Measurements from ENCODE around the gene SCAMP2. TPM values are rescaled to one million over a fixed set of nuclear protein-coding genes. Genes with fewer than 3 reads are reported as not detected.

SCAMP2 gene
- total and polyA plus RNA-seq, 4 donors, result 21.7 to 42.5 (median 29.1) TPM

- peaks cover 0 to 13% (median 8%) of the 10 kb centered on the region in 4 donors for H3K36me3 ChIP-seq (ENCODE audit: control insufficient read depth in 4 of 4, insufficient read depth in 3 of 4, low read depth in 1 of 4, low read length in 3 of 4)
- no peaks in the 10 kb centered on the region for H3K27me3 ChIP-seq (ENCODE audit: control insufficient read depth in 4 of 4, insufficient read depth in 4 of 4, low read length in 3 of 4)
- no peak overlapping the region for H3K4me3 ChIP-seq (ENCODE audit: low read depth in 1 of 3, low read length in 3 of 3)
- TF ChIP-seq ATF3 (IDR thresholded peaks at IDR 0.05) (no peak), RXRA (IDR thresholded peaks at IDR 0.05) (no peak), SP1 (IDR thresholded peaks at IDR 0.05) (no peak), HNF4G (IDR thresholded peaks at IDR 0.05) (no peak), JUND (IDR thresholded peaks at IDR 0.05) (no peak), GABPA (IDR thresholded peaks at IDR 0.05 in 1 of 2, conservative IDR thresholded peaks at IDR 0.05 in 1 of 2) (no peak), EGR1 (IDR thresholded peaks at IDR 0.05; ENCODE audit: low read depth in 2 of 2) (no peak), NR2F2 (IDR thresholded peaks at IDR 0.05) (no peak), REST (IDR thresholded peaks at IDR 0.05) (no peak), HNF4A (conservative IDR thresholded peaks at IDR 0.05) (no peak), FOXA2 (IDR thresholded peaks at IDR 0.05) (no peak), ZBTB33 (IDR thresholded peaks at IDR 0.05) (no peak), FOXA1 (IDR thresholded peaks at IDR 0.05) (no peak), CTCF (IDR thresholded peaks at IDR 0.05; ENCODE audit: low read depth, low read length, missing input control) (no peak), TAF1 (conservative IDR thresholded peaks at IDR 0.05) (no peak), YY1 (IDR thresholded peaks at IDR 0.05) (no peak), RAD21 (IDR thresholded peaks at IDR 0.05) (no peak), MAX (IDR thresholded peaks at IDR 0.05) (no peak)
- no peaks in the 10 kb centered on the region for H3K9me3 ChIP-seq (ENCODE audit: control insufficient read depth in 4 of 4, low read length in 3 of 4)
- H3K27ac ChIP-seq (ENCODE audit: low read depth in 1 of 2, low read length in 2 of 2), result no peak overlapping the region
- 82% methylated on average over 12 of the region's 12 CpGs for WGBS
- DNase-seq (ENCODE audit: low spot score), result no peak
- no peak overlapping the region for H3K9ac ChIP-seq (ENCODE audit: low read depth in 1 of 2, low read length in 2 of 2)
- H3K4me1 ChIP-seq (ENCODE audit: control insufficient read depth in 4 of 4, insufficient read depth in 4 of 4, low read length in 3 of 4), result no peaks in the 10 kb centered on the region
Observed at GRCh38 chr15:74833376-74834107, 39.6 kb downstream of the SCAMP2 start.

Measured in liver (tissue), 9 donors.